ENCODE measurements around the gene LUZP2.
A peak's percentile ranks its signal among the peaks of the same experiment; 100 is the strongest.

LUZP2 gene

GRCh38 chr11:24716403-24716802 lies 219.6 kb downstream of the LUZP2 start:
- no peak for DNase-seq (ENCODE audit: low spot score)

- DNase-seq (ENCODE audit: low spot score), result no peak
Measured at GRCh38 chr11:24723231-24723630, 226.4 kb downstream of the LUZP2 start.

- DNase-seq (ENCODE audit: low spot score), result no peak
Measured at GRCh38 chr11:24731554-24731953, 234.7 kb downstream of the LUZP2 start.

GRCh38 chr11:24734742-24735237 lies 237.9 kb downstream of the LUZP2 start:
- no peak for DNase-seq (ENCODE audit: low spot score)

DNA sequence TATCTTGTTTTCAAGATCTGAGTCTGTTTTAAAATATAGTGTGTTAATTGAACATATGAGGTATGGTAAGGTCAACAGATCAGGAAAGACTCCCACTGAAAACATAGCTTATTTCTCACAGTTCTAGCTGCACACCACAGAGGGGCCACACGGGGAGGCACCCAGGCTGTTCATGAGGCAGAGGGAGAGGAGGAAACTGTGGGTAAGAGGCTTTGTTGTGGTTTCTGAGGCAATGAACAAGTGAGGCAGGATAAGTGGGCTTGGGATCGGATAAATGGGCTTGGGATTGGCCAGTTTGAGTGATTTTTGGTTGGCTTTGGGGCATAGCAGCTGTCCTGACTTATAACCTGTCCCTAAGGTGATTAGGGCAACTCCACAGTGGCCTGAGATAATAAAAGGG lies 242.1 kb downstream of the LUZP2 start:
- no peak for DNase-seq (ENCODE audit: low spot score)

DNA sequence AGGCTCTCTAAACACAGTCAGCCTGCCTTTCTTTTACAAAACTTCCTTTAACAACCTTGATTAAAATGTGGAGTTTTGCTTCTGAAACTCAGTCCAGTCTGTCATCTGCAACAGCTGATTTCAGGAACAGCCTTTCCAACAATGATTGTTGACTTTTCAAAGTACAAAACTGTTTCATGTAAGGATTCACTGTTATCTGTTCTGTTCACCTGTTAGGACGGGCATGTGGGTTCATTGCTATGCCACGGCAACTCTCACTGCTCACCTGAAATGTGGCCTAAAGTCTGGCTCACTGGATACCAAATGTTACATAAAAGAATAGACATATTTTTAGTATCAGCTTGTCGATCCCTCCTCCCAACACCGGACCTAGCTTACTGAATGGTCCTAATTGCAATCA lies 242.8 kb downstream of the LUZP2 start:
- DNase-seq (ENCODE audit: low spot score), result no peak

DNA sequence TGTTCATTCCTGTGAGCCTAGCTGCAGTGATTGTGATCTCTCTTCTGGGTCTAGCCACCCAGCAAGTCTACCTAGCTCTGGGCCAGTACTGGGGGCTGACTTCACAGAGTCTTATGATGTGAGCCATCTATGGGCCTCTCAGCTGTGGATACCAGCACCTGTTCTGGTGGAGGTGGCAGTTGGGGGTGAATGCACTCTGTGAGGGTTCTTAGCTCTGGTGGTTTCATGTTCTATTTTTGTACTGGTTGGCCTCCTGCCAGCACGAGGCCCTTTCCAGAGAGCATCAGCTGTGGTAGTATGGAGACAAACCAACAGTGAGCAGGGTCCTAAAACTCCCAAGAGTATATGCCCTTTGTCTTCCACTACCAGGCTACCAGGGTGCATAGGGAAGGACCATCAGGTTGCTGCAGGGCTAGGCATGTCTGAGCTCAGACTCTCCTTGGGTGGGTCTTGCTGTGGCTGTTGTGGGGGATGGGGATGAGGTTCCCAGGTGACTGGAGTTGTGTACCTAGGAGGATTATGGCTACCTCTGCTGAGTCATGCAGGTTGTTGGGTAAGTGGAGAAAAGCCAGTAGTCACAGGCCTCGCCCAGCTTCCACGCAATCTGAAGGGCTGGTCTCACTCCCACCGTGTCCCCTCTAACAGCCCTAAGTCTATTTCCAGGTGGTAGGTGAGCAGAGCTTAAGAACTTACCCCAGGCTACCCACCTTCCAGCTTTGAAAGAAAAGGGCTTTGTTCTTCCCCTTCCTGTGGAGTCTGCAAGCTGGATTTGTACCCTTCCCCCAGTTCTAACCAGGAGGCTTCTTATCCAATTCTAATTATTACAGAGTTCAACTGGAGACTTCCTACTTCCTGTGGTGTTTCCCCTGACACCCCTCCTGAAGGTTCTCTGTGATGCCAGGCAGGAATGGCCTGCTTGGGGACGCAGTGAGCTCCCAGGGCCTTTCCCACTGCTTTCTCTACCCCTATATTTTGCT lies 250.7 kb downstream of the LUZP2 start:
- DNase-seq (ENCODE audit: low spot score), result no peak

- DNase-seq (ENCODE audit: low spot score), result no peak
Measured at GRCh38 chr11:24748261-24748660, 251.4 kb downstream of the LUZP2 start.

DNA sequence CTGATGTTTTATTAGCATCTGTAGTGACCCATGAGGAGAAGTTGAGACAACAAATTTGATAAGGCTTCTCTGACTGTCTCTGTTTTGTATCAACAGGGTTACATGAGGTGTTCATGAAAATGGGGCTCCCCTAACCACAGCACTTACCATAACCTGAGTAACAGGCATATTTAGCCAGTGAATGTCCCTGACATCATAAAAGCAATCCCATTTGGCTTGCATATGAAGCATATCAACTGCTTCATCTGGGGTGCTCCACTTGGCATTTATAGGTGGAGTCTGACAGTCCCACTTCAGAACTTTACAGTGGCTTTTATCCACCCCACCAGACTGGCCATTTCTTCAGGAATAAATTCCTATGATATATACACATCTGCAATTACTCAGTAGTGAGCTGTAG lies 257.6 kb downstream of the LUZP2 start:
- peak; percentile 57 for DNase-seq (ENCODE audit: low spot score)

DNA sequence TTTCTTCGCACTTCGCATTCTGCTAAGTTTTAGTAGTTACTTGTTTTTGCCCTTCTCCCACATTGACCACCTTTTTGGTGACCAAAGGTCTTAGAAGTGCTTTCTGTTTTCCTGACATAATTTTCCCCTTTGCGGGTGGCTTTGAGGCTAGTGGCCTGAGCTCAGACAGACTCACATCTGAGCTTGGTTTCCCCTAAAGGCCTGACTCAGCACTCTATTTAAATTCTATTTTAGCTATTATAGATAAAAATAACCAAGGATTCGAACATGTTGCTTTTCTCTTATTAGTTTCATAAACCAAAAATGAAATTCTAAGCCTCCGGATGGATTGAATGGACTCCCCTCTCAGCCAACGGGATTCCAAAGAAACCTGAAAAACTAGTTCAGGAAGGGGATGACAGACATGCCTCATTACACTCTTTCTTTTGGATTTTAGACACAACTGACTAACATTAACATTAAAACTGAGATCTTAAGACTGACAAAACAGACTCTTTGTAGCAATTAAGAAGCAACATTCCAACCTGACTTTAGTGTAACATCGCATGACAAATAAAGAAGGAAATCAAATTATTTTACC lies 258.5 kb downstream of the LUZP2 start:
- peak; percentile 19 for DNase-seq (ENCODE audit: low spot score)

GRCh38 chr11:24759742-24760141 lies 262.9 kb downstream of the LUZP2 start:
- no peak for DNase-seq (ENCODE audit: low spot score)

DNA sequence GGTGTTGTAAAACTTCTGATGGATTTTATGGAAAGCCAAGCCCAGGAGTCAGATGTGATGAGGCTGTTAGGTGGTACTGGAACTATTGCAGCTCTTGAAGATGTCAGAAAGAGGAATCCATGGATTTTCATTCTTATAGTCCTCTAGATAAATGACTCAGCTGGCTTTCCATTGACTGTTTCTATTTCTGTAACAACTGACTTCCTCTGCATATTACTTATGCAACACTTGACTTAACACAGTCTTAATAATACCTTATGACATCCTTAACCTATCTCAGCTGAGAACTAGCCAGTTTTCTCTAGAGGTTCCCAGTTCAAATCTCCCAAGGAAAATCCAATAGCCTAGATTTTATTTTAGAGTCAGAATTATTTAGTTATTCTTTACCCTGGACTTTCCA lies 263.8 kb downstream of the LUZP2 start:
- peak; percentile 77 for DNase-seq (ENCODE audit: low spot score)

- peak; percentile 64 for DNase-seq (ENCODE audit: low spot score)
Measured at GRCh38 chr11:24762076-24762475, 265.2 kb downstream of the LUZP2 start.

- no peak for DNase-seq (ENCODE audit: low spot score)
Measured at GRCh38 chr11:24767411-24767810, 270.6 kb downstream of the LUZP2 start.

DNA sequence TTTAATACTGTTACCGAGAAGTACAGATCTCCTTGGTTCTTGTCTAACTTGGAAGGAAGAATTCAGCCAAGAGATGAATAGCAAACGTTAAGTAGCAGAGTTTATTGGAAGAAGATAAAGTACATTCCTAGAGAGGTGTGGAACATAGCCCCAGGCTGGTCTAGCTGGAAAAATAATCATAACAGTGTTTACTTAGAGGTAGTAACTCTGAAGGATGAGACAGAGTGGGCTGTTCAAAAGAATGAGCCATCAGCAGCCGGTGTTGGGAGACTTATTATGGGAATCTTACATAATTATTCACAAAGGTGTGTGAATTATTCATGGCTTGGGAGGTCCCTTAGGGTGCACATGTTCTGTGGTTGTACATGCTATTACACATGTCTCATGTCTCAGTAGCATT lies 276.5 kb downstream of the LUZP2 start:
- peak; percentile 2 for DNase-seq (ENCODE audit: low spot score)

GRCh38 chr11:24779791-24780190 lies 282.9 kb downstream of the LUZP2 start:
- DNase-seq (ENCODE audit: low spot score), result no peak

DNA sequence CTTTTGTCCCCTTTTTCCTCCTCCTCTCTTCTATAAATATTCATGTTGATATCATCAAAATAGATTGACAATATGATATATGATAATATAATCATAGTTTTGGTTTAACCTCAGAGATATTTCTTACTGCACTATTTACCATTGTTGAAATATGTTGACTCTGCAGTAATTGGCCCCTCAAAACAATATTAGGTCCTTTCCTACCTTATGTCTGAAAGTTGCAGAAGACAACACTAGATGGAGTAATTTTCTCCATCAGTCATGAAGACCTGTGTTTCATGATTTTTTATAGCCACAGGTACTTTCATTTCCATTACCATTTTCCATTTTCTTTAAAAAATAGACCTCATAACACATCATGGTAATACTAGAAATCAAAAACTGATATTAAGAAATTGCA lies 284.4 kb downstream of the LUZP2 start:
- DNase-seq (ENCODE audit: low spot score), result no peak

DNA sequence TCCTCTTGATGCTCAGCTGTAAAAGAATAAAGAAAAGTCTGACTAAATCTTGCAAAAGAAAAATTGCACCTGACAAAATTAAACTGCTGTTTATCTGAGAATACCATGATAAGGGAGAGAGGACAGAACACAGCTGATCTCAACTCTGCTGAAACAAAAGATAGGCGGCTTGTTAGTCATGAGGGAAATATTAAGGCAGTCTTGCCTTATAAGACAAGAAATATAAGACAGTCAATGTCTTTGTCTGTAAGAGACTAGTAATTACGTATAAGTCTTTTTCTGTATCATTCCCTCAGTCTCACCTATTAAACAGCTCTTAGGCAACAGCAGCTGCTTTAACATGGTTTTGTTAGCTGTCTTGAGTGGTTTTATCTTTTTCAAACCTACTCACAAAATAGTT lies 296.6 kb downstream of the LUZP2 start:
- DNase-seq (ENCODE audit: low spot score), result no peak

GRCh38 chr11:24794064-24794463 lies 297.2 kb downstream of the LUZP2 start:
- DNase-seq (ENCODE audit: low spot score), result no peak

- DNase-seq (ENCODE audit: low spot score), result no peak
Measured at GRCh38 chr11:24805671-24806070, 308.8 kb downstream of the LUZP2 start.

DNA sequence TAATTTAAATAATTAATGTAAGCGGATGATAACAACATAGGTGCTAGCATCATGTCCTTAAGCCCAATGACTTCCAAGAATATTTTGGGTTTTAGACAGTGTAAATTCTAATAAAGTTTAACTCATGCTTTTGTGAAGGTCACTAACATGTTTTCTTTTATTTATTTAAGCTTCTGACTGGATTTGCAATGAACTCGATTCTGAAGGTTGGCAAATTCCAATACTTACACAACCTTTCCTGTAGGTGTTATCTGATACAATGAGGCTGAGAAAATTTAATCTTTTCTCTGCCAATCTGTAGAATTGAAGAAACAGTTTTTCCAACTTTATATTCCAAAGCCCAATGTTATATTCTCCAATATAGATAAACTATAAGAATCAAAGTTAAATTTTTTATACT lies 311.3 kb downstream of the LUZP2 start:
- no peak for DNase-seq (ENCODE audit: low spot score)

- DNase-seq (ENCODE audit: low spot score), result no peak
Measured at GRCh38 chr11:24819006-24819405, 322.2 kb downstream of the LUZP2 start.

DNA sequence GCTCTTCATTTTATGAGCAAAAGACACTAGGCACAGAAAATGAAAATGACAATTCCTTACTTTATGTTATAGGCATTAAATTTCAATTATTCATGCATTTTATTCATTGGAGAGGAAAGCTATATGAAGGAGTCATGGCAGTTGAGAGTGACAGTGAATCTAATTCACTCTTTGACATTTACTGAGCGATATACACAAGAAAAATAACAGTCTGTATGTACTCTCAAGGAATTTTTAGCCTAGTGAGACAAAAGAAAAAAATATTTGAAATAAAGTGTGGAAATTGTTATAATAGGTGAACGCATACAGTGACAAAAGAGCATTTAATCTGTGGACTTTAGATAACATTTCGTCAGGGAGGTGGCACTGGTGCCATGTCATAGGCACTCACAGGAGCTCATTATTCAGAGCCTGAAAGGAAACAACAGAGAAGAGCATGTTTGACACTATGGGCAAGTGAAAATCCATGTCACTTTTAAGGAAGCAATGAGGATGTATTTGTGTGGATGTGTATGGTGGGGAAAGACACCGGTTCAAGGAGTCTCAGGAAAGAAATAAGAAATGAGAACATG lies 323.1 kb downstream of the LUZP2 start:
- no peak for DNase-seq (ENCODE audit: low spot score)

Measured in kidney tubule cell (primary cell).